Keratinocyte (primary cell): ENCODE data around the gene ZNF17. TPM values are rescaled to one million over a fixed set of nuclear protein-coding genes. Genes with fewer than 3 reads are reported as not detected.
"Not testable (repeated sequence)": the region's sequence is repeated elsewhere in the genome, so short reads cannot be mapped to it uniquely, and the experiment has no call there.

Source experiments
- DNase-seq: peaks from one replicate; pipeline ENCODE4 v3.0.0-alpha.2; 2011; ENCODE audit warnings: low read depth, missing footprints, low spot score
- FAIRE-seq: peaks from 2 replicates; lab custom pipeline; 2011; peaks lifted over from hg19 to GRCh38; lab: Jason Lieb, UNC
- H2AFZ ChIP-seq: 2 replicates; pipeline ENCODE4 v1.6.0; 2012; ENCODE audit warnings: low read length, control low read depth, inconsistent platforms; ENCODE audit not compliant: control insufficient read depth
- H3K27ac ChIP-seq: 2 replicates; pipeline ENCODE4 v1.5.1; 2011; ENCODE audit warnings: low read length; ENCODE audit not compliant: control insufficient read depth, insufficient read depth
- H3K27me3 ChIP-seq: 3 replicates; pipeline ENCODE4 v1.6.0; 2011; ENCODE audit warnings: low read length; ENCODE audit not compliant: control insufficient read depth, insufficient read depth; ENCODE audit errors: extremely low read depth
- H3K36me3 ChIP-seq, 2 experiments: 2 replicates in 1 of 2; 3 replicates in 1 of 2; pipeline ENCODE4 v1.5.1; 2011; ENCODE audit warnings: low read length in 2 of 2, mild to moderate bottlenecking in 1 of 2; ENCODE audit not compliant: control insufficient read depth in 2 of 2, insufficient read depth in 2 of 2; ENCODE audit errors: extremely low read depth in 1 of 2
- H3K4me1 ChIP-seq: 3 replicates; pipeline ENCODE4 v1.5.1; 2011; ENCODE audit warnings: low read length; ENCODE audit not compliant: control insufficient read depth, insufficient read depth; ENCODE audit errors: extremely low read depth
- H3K4me2 ChIP-seq: 3 replicates; pipeline ENCODE4 v1.6.0; 2011; ENCODE audit warnings: low read depth, low read length; ENCODE audit not compliant: control insufficient read depth, insufficient read depth; ENCODE audit errors: extremely low read depth
- H3K4me3 ChIP-seq, 3 experiments: fragments of 200-600 bp in 1 of 3; sonication (generic) in 1 of 3; 2 replicates in 2 of 3; 3 replicates in 1 of 3; pipeline ENCODE4 v1.5.1; 2011 to 2016; ENCODE audit warnings: low read length in 3 of 3, mild to moderate bottlenecking in 3 of 3, control low read depth in 2 of 3, inconsistent platforms in 1 of 3, low read depth in 1 of 3, mixed read lengths in 1 of 3, mixed run types in 1 of 3, moderate library complexity in 1 of 3; ENCODE audit not compliant: control insufficient read depth in 2 of 3, insufficient read depth in 2 of 3; ENCODE audit errors: extremely low read depth in 1 of 3
- H3K79me2 ChIP-seq: 2 replicates; pipeline ENCODE4 v1.6.0; 2012; ENCODE audit warnings: low read length; ENCODE audit not compliant: control insufficient read depth, insufficient read depth
- H3K9ac ChIP-seq: 3 replicates; pipeline ENCODE4 v1.6.0; 2011; ENCODE audit warnings: low read length; ENCODE audit not compliant: control insufficient read depth, insufficient read depth; ENCODE audit errors: extremely low read depth
- H3K9me1 ChIP-seq: 3 replicates; pipeline ENCODE4 v1.6.0; 2011; ENCODE audit warnings: low read length; ENCODE audit not compliant: control insufficient read depth, insufficient read depth; ENCODE audit errors: extremely low read depth
- H3K9me3 ChIP-seq: 2 replicates; pipeline ENCODE4 v1.5.1; 2012; ENCODE audit warnings: low read depth, low read length; ENCODE audit not compliant: control insufficient read depth
- H4K20me1 ChIP-seq: 3 replicates; pipeline ENCODE4 v1.6.0; 2011; ENCODE audit warnings: low read length; ENCODE audit not compliant: control insufficient read depth, insufficient read depth; ENCODE audit errors: extremely low read depth
- CTCF ChIP-seq, 3 experiments: IDR thresholded peaks in 1 of 3; conservative IDR thresholded peaks in 1 of 3; optimal IDR thresholded peaks in 1 of 3; 2 replicates in 2 of 3; 3 replicates in 1 of 3; pipeline versions ENCODE3 to v1.5.1; 2011; ENCODE audit warnings: low read length in 3 of 3, mild to moderate bottlenecking in 3 of 3, moderate library complexity in 2 of 3, control low read depth in 1 of 3, inconsistent platforms in 1 of 3; ENCODE audit not compliant: insufficient read depth in 2 of 3; ENCODE audit errors: extremely low read depth in 1 of 3
- EZH2 ChIP-seq: IDR thresholded peaks from one replicate; pipeline ENCODE4 v1.6.1; 2012; ENCODE audit warnings: inconsistent platforms, mild to moderate bottlenecking, low read length, moderate library complexity
- dilution Hi-C: fragments of 300-500 bp; cut with MboI; formaldehyde crosslinking; loops from one replicate; pipeline ENCODE4 v1.7.0; 2020; ENCODE audit warnings: low sequenced_read_pairs; ENCODE audit not compliant: extremely low pct_ligation_motif_present
- polyA plus RNA-seq, 5 experiments: library from polyadenylated mRNA; depleted of rRNA in 3 of 5; stranded (reverse) in 3 of 5; stranded (forward) in 1 of 5; unstranded in 1 of 5; fragments of >200 nt; gene quantifications; 1 replicate in 1 of 5; 2 replicates in 3 of 5; 3 replicates in 1 of 5; pipeline versions ENCODE4 v1.2.1 to v1.2.3, GENCODE V29; 2011 to 2012; ENCODE audit warnings: missing spikeins in 2 of 5, low read depth in 1 of 5, low replicate concordance in 1 of 5

Gene ZNF17
- polyA plus RNA-seq, 1 donor (not counting 4 experiments of a cell fraction or from before 2014, with no cell fraction given): 5.0 TPM

GRCh38 chr19:57366776-57367175, 44.2 kb upstream of the ZNF17 start:
- no peaks in the 10 kb centered on the region for H3K9me1 ChIP-seq
- no peak overlapping the region for H3K4me2 ChIP-seq
- no peak for DNase-seq
- no peaks in the 10 kb centered on the region for H3K9me3 ChIP-seq
- dilution Hi-C loops: no loop called here
- peaks cover 16% of the 10 kb centered on the region for H3K79me2 ChIP-seq
- no peak overlapping the region for H3K27ac ChIP-seq
- peaks cover under 1 to 2% of the 10 kb centered on the region in 2 experiments for H3K36me3 ChIP-seq
- no peak for FAIRE-seq
- TF ChIP-seq CTCF (optimal IDR thresholded peaks at IDR 0.05 in 1 of 3, IDR thresholded peaks at IDR 0.05 in 1 of 3, conservative IDR thresholded peaks at IDR 0.05 in 1 of 3; ENCODE audit: extremely low read depth in 1 of 3, insufficient read depth in 2 of 3, low read length in 3 of 3): no peak
- TF ChIP-seq EZH2: no peak
- H3K4me3 ChIP-seq: no peak overlapping the region
- H2AFZ ChIP-seq: no peak overlapping the region
- peaks cover 6% of the 10 kb centered on the region for H3K4me1 ChIP-seq
- H4K20me1 ChIP-seq: no peaks in the 10 kb centered on the region
- H3K27me3 ChIP-seq: no peaks in the 10 kb centered on the region
- no peak overlapping the region for H3K9ac ChIP-seq

- Histone ChIP-seq H3K4me1 (no peaks in the 10 kb centered on the region), H3K9me1 (no peaks in the 10 kb centered on the region), H3K27me3 (no peaks in the 10 kb centered on the region), H3K9ac (no peak overlapping the region), H2AFZ (no peak overlapping the region), H3K4me3 (no peak overlapping the region), H4K20me1 (no peaks in the 10 kb centered on the region), H3K9me3 (peaks cover 15% of the 10 kb centered on the region), H3K4me2 (no peak overlapping the region), H3K27ac (no peak overlapping the region), H3K36me3 (peaks cover 7 to 25% of the 10 kb centered on the region in 2 experiments), H3K79me2 (no peaks in the 10 kb centered on the region)
- no peak for TF ChIP-seq CTCF (optimal IDR thresholded peaks at IDR 0.05 in 1 of 3, IDR thresholded peaks at IDR 0.05 in 1 of 3, conservative IDR thresholded peaks at IDR 0.05 in 1 of 3; ENCODE audit: extremely low read depth in 1 of 3, insufficient read depth in 2 of 3, low read length in 3 of 3)
- TF ChIP-seq EZH2: no peak
- dilution Hi-C loops: no loop called here
- no peak for DNase-seq
- no peak for FAIRE-seq
Measured at GRCh38 chr19:57374179-57374578, 36.8 kb upstream of the ZNF17 start.

- H4K20me1 ChIP-seq, H3K27ac ChIP-seq, H3K4me3 ChIP-seq, H3K27me3 ChIP-seq, H3K9ac ChIP-seq, H3K4me2 ChIP-seq, DNase-seq, H3K79me2 ChIP-seq, H3K4me1 ChIP-seq, H2AFZ ChIP-seq, dilution Hi-C loops, H3K9me1 ChIP-seq, FAIRE-seq: not testable (repeated sequence)
- Histone ChIP-seq H3K9me3 (peaks cover 15% of the 10 kb centered on the region), H3K36me3 (peaks cover 7 to 25% of the 10 kb centered on the region in 2 experiments)
Measured at GRCh38 chr19:57374647-57375046, 36.3 kb upstream of the ZNF17 start.
